PFSK-1 (cell line): ENCODE results near the gene TCOF1.

ENCODE experiments used
- FOXP2 ChIP-seq: optimal IDR thresholded peaks from 2 replicates; pipeline ENCODE3; 2011; ENCODE audit warnings: borderline replicate concordance, control low read depth, inconsistent platforms; ENCODE audit not compliant: insufficient read depth; ENCODE audit errors: extremely low read length, extremely low read depth
- POLR2AphosphoS5 ChIP-seq: IDR thresholded peaks from 2 replicates; pipeline ENCODE4 v1.6.1; 2012; ENCODE audit warnings: low read depth, mild to moderate bottlenecking, control low read depth, low read length, moderate library complexity
- SIN3A ChIP-seq: IDR thresholded peaks from 2 replicates; pipeline ENCODE4 v1.6.1; 2012; ENCODE audit warnings: mild to moderate bottlenecking, low read length, moderate library complexity, borderline replicate concordance; ENCODE audit not compliant: insufficient read depth
- TAF1 ChIP-seq: IDR thresholded peaks from 2 replicates; pipeline ENCODE4 v1.6.1; 2012; ENCODE audit warnings: low read length, control low read depth, borderline replicate concordance; ENCODE audit not compliant: insufficient read depth
- TF ChIP-seq, protein P1 (sequence below), 2 experiments: IDR thresholded peaks; 2 replicates each; pipeline versions ENCODE4 v1.6.1 to v1.8.0; 2011 to 2012; ENCODE audit warnings: low read depth in 2 of 2, low read length in 2 of 2, control low read depth in 1 of 2, inconsistent platforms in 1 of 2, mild to moderate bottlenecking in 1 of 2, moderate library complexity in 1 of 2; ENCODE audit not compliant: insufficient read depth in 1 of 2

The TCOF1 gene

DNA sequence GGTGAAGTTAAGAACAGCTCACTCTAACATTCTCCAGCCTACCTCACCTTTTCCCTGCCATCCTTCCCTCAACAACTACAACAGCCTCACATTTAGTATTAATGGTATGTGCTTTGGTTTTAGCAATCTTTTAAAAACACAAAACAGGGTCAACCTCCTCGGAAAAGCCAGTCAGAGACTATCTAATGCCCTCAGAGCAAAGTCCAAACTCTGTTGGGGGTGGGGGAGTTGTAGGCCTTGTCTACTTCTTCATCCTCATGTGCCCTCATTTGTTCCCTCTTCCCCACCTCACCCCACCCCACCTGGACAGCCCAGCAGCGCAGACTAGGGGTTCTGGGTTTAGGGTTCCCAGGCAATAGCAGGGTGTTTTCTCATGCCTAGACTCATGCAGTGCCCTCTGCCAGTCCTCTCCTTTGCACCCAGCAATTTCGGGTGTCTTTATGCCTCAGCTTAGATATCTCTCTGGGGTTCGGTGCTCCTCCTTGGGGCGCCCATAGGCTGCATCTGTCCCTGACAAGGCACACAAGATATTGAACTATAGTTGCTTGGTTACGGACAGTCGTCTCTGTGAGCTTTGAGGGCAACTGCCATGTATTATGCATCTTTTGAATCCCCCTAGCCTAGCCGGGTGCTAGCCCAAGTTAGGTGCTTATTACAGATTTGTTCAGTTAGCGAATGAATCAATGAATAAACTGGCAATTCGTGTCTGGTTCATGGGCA lies 762 bp upstream of the TCOF1 start:
- TF ChIP-seq SIN3A = no peak
- no peak for TF ChIP-seq FOXP2

DNA sequence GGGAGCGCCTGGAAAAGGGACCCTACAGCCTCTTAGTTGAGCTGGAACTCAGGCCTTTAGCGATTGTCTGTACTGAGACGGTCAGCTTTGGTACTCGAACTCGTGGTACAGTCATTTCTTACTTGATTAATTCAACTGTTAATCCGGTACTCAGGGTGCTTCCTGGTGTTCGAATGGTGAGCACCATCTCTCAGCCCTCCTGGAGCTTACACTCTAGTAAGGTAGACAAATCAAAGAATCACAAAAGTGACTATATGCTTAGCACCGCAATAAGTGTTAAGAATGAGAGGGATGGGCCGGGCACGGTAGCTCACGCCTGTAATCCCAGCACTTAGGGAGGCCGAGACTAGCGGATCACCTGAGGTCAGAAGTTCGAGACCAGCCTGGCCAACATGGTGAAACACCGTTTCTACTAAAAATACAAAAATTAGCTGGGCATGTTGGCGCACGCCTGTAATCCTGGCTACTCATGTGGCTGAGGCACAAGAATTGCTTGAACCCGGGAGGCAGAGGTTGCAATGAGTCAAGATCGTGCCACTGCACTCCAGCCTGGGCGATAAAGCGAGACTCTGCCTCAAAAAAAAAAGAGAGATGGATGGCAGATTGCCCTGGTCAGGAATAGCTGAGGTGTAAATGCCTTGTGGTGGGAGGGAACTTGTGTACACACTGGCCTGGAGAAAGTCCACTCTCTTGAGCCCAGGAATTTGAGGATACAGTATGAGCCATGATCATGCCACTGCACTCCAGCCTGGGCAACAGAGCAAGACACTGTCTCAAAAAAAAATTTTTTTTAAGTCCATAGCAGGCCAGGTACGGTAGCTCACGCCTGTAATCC lies 981 bp downstream of the TCOF1 start:
- TF ChIP-seq, protein P1, sequence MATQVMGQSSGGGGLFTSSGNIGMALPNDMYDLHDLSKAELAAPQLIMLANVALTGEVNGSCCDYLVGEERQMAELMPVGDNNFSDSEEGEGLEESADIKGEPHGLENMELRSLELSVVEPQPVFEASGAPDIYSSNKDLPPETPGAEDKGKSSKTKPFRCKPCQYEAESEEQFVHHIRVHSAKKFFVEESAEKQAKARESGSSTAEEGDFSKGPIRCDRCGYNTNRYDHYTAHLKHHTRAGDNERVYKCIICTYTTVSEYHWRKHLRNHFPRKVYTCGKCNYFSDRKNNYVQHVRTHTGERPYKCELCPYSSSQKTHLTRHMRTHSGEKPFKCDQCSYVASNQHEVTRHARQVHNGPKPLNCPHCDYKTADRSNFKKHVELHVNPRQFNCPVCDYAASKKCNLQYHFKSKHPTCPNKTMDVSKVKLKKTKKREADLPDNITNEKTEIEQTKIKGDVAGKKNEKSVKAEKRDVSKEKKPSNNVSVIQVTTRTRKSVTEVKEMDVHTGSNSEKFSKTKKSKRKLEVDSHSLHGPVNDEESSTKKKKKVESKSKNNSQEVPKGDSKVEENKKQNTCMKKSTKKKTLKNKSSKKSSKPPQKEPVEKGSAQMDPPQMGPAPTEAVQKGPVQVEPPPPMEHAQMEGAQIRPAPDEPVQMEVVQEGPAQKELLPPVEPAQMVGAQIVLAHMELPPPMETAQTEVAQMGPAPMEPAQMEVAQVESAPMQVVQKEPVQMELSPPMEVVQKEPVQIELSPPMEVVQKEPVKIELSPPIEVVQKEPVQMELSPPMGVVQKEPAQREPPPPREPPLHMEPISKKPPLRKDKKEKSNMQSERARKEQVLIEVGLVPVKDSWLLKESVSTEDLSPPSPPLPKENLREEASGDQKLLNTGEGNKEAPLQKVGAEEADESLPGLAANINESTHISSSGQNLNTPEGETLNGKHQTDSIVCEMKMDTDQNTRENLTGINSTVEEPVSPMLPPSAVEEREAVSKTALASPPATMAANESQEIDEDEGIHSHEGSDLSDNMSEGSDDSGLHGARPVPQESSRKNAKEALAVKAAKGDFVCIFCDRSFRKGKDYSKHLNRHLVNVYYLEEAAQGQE (IDR thresholded peaks at IDR 0.05; ENCODE audit: insufficient read depth in 1 of 2, low read depth in 2 of 2, low read length in 2 of 2) = no peak
- TF ChIP-seq FOXP2 (no peak), SIN3A (no peak), POLR2AphosphoS5 (no peak), TAF1 (no peak)

DNA sequence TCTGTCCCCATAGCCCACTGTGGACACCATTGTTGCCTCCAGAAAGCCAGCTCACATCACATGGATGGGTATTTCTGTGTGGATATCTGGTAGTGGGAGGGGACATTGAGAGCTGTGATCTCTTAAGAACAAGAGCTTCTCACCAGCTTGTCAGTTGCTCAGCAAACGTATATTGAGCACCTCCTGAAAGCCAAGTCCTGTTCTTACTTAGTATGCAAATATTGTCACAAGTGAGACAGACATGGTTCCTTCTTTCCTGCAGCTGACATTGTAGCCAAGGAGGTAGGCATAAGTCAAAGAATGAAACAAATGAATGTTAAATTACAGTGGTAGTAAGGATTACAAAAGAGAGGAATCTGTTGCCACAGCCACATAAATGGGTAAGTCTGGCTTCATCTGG lies 3.8 kb downstream of the TCOF1 start:
- TF ChIP-seq POLR2AphosphoS5 = no peak
- TF ChIP-seq TAF1 = no peak

DNA sequence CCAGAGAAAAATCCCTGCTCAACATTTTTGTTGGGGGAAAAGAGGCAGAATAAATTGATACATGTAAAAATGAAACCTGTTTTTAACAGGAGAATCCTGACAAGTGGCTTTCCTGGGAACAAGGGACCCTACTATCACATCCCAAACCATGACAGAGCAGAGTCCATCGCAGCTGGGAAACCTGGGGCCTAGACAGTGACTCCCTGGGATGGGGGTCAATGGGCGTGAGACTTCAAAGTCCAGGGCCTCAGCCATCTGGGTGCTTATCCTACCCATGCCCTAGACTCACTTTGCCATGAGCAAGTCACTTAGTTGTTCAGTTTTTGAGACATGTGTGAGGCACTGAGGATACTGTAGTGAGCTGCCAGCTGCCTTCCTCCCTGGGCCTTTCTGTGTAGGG lies 5.7 kb downstream of the TCOF1 start:
- TF ChIP-seq, protein P1 (IDR thresholded peaks at IDR 0.05; ENCODE audit: insufficient read depth in 1 of 2, low read depth in 2 of 2, low read length in 2 of 2) = no peak
- no peak for TF ChIP-seq TAF1
- no peak for TF ChIP-seq SIN3A
- no peak for TF ChIP-seq FOXP2
- TF ChIP-seq POLR2AphosphoS5 = no peak

DNA sequence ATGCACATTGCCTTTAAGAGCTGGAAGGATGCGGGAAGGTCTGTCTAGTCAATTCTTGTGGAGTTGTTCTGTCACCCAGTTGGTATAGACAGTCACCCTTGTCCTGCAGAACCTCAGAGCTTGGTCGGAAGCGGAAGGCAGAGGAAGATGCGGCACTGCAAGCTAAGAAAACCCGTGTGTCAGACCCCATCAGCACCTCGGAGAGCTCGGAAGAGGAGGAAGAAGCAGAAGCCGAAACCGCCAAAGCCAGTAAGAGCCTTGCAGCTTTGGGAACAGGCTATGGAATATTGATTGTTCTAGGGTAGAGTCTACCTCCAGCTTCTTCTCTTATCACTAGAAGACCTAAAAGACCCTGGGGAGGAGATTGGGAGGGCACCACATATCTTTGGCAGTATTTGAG lies 6.5 kb downstream of the TCOF1 start:
- TF ChIP-seq FOXP2 (no peak), TAF1 (no peak), POLR2AphosphoS5 (no peak), SIN3A (no peak)
- TF ChIP-seq, protein P1 (IDR thresholded peaks at IDR 0.05; ENCODE audit: insufficient read depth in 1 of 2, low read depth in 2 of 2, low read length in 2 of 2) = no peak

DNA sequence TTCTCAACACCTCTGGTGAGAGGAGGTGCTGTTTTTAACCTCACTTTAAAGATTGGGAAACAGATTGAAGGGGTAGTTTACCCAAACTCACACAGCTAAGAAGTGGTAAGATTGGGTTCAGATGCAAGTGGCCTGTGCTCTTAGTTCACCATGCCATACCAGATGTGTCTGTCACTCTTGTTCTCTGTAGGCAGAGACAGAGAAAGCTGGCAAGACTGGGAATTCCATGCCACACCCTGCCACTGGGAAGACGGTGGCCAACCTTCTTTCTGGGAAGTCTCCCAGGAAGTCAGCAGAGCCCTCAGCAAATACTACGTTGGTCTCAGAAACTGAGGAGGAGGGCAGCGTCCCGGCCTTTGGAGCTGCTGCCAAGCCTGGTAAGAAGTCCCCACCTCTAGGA lies 11.0 kb downstream of the TCOF1 start:
- TF ChIP-seq POLR2AphosphoS5 (no peak), SIN3A (no peak), TAF1 (no peak), FOXP2 (no peak)
- TF ChIP-seq, protein P1 (IDR thresholded peaks at IDR 0.05; ENCODE audit: insufficient read depth in 1 of 2, low read depth in 2 of 2, low read length in 2 of 2) = no peak
